OCI-LY1 (cell line): ENCODE data around the gene CCDC120.

Experiments used
- EZH2 ChIP-seq: fragments of 200-600 bp; sonication (generic), shearing (Covaris generic); IDR thresholded peaks from 2 replicates; pipeline ENCODE4 v1.8.0; 2017; ENCODE audit warnings: borderline replicate concordance, mixed run types, mild to moderate bottlenecking, antibody characterized with exemption, low read length, moderate library complexity, mixed read lengths
- TF ChIP-seq, protein P1 (sequence below): fragments of 200-600 bp; sonication (generic), shearing (Covaris generic); IDR thresholded peaks from 2 replicates; pipeline ENCODE4 v1.5.1; 2017; ENCODE audit warnings: mild to moderate bottlenecking, antibody characterized with exemption, low read length, moderate library complexity, mixed read lengths

DNA sequence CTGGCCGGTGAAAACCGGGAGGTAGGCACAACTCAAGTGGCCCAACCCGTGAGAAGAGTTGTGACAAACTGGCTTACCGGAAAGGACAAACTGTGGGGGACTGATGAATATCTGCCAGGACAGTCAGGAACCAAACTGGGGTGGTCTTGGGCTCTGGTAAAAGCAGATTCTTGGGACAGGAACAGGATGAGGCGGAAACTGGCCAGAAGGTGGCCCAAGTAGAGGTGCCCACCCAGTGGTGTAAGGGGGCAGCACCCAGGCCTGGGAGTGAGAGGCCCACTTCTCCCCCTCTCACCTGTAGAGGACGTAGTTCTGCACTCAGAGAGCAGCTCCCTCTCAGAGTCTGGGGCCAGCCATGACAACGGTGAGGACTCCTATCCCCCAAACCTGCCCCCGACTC is 5.9 kb downstream of the CCDC120 start:
- TF ChIP-seq, protein P1, sequence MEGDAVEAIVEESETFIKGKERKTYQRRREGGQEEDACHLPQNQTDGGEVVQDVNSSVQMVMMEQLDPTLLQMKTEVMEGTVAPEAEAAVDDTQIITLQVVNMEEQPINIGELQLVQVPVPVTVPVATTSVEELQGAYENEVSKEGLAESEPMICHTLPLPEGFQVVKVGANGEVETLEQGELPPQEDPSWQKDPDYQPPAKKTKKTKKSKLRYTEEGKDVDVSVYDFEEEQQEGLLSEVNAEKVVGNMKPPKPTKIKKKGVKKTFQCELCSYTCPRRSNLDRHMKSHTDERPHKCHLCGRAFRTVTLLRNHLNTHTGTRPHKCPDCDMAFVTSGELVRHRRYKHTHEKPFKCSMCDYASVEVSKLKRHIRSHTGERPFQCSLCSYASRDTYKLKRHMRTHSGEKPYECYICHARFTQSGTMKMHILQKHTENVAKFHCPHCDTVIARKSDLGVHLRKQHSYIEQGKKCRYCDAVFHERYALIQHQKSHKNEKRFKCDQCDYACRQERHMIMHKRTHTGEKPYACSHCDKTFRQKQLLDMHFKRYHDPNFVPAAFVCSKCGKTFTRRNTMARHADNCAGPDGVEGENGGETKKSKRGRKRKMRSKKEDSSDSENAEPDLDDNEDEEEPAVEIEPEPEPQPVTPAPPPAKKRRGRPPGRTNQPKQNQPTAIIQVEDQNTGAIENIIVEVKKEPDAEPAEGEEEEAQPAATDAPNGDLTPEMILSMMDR: no peak
- TF ChIP-seq EZH2: no peak
